Activated CD8-positive, alpha-beta memory T cell treated with anti-CD3 and anti-CD28 coated beads, Interleukin-2, amount 50 U/mL, for 1 hour (primary cell): ENCODE data around the gene DBNDD2.

Experiments used
- DNase-seq: peaks from one replicate; pipeline ENCODE4 v3.0.0-alpha.2; 2020; ENCODE audit errors: extremely low read depth

Gene DBNDD2

GRCh38 chr20:45449528-45449927 is 41.4 kb downstream of the DBNDD2 start:
- DNase-seq, result no peak

GRCh38 chr20:45450097-45450818 is 42.2 kb downstream of the DBNDD2 start:
- DNase-seq, result no peak

- DNase-seq, result no peak
Observed at GRCh38 chr20:45452238-45452637, 44.1 kb downstream of the DBNDD2 start.

GRCh38 chr20:45452772-45453691 is 44.9 kb downstream of the DBNDD2 start:
- DNase-seq, result no peak

DNA sequence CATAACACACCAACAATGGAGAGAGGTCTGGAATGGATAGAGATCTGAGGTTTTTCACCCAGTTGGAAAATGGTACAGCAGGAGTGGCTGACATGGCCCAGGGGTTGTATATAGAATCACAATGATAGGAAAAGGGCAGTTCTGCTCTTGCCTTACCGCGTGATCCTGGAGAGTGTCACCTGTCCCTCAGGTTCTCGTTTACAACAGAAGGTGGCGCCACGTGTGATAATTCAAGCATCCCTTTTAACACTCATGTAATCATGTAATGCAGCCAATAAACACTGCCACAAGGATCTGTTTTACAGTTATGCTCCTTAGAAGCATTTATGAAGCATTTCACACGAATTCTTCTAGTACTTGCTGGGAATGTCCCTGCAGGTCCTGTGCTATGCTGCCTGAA is 48.5 kb downstream of the DBNDD2 start:
- DNase-seq, result no peak

GRCh38 chr20:45459606-45460005 is 51.5 kb downstream of the DBNDD2 start:
- DNase-seq, result no peak
